NCI-H460 (cell line): Measurements from ENCODE around the gene SYNE1. TPM values are rescaled to one million over a fixed set of nuclear protein-coding genes. Genes with fewer than 3 reads are reported as not detected.
"Not testable (repeated sequence)": the region's sequence is repeated elsewhere in the genome, so short reads cannot be mapped to it uniquely, and the experiment has no call there.

Source experiments
- DNase-seq: peaks from one replicate; pipeline ENCODE4 v3.0.0-alpha.2; 2016; ENCODE audit warnings: low read depth; ENCODE audit errors: extremely low read depth
- small RNA-seq, 2 experiments: library from RNA; depleted of rRNA; stranded (forward); fragments of <200 nt; gene quantifications; one replicate each; pipeline ENCODE3, GENCODE V24; 2014
- total RNA-seq: library from RNA; depleted of rRNA; stranded (reverse); fragments of >200 nt; shearing (Covaris generic); gene quantifications from 2 replicates; pipeline ENCODE4 v1.2.3, GENCODE V29; 2014; rRNA removed

SYNE1 gene
- total RNA-seq, 1 experiment from 2014 or later: 34.3 TPM

DNA sequence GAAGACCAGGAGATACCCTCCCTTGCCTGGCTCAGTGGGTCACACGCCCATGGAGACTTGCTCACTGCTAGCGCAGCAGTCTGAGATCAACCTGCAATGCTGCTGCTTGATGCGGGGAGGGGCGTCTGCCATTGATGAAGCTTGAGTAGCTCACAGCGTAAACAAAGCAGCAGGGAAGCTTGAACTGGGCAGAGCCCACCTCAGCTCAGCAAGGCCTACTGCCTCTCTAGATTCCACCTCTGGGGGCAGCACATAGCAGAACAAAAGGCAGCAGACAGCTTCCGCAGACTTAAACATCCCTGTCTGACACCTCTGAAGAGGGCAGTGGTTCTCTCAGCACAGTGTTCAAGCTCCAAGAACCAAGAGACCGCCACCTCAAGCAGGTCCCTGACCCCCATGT is 558.4 kb downstream of the SYNE1 start:
- no peak for DNase-seq

DNA sequence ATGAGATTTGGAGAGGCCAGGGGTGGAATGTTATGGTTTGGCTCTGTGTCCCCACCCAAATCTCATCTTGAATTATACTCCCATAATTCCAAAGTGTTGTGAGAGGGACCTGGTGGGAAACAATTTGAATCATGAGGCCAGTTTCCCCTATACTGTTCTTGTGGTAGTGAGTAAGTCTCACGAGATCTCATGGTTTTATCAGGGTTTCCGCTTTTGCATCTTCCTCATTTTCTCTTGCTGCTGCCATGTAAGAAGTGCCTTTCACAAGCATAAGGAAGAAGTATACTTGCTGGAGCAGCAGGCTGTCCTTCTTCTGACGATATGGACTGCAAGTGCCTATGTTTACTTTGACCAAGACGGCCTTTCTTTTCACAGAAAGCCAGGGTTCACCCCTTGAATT is 559.2 kb downstream of the SYNE1 start:
- DNase-seq: no peak

DNA sequence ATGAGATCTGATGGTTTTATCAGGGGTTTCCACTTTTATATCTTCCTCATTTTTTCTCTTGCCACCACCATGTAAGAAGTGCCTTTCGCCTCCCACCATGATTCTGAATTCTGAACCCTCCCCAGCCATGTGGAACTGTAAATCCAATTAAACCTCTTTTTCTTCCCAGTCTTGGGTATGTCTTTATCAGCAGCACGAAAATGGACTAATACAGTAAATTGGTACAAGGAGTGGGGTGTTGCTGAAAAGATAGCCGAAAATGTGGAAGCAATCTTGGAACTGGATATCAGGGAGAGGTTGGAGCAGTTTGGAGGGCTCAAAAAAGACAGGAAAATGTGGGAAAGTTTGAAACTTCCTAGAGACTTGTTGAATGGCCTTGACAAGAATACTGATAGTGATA is 560.9 kb downstream of the SYNE1 start:
- not testable (repeated sequence) for DNase-seq

DNA sequence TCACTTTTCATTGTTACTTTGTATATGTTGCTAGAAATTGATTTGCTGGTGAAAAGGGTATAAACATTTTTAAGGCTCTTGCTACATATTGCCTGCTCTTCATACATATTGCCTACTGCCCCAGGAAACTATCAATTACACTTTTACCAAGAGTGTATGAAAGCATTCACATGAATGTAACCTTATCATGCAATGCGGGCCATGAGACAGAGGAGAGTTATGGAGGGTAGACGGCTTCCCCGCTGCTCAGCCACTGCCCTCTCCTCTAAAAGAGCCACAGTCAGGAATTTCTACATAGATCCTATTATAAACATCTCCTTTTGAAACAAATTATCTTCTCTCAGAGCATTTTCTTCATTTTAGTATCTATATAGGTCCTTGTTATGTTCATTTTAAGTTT is 565.3 kb downstream of the SYNE1 start:
- no peak for DNase-seq

Small RNAs within 50 kb of the gene (small RNA-seq; reads per million reads assigned to genes)
- gene RNA5SP223: 0 reads per million in 2 experiments

Other genes starting within 250 kb of the SYNE1 start
- 0.14 TPM in 1 of 2 replicates, not detected in the other for gene MYCT1, start 60.5 kb upstream of the SYNE1 start, total RNA-seq
- gene VIP, start 113.4 kb upstream of the SYNE1 start, total RNA-seq: not detected in 2 replicates